HPDE6-E6E7 (cell line): ENCODE results near the gene MPHOSPH6.
"Not testable (repeated sequence)": the region's sequence is repeated elsewhere in the genome, so short reads cannot be mapped to it uniquely, and the experiment has no call there.

Source experiments
- DNase-seq: peaks from one replicate; pipeline ENCODE4 v3.0.0; 2011; ENCODE audit warnings: missing footprints; ENCODE audit errors: extremely low spot score

Gene MPHOSPH6

DNA sequence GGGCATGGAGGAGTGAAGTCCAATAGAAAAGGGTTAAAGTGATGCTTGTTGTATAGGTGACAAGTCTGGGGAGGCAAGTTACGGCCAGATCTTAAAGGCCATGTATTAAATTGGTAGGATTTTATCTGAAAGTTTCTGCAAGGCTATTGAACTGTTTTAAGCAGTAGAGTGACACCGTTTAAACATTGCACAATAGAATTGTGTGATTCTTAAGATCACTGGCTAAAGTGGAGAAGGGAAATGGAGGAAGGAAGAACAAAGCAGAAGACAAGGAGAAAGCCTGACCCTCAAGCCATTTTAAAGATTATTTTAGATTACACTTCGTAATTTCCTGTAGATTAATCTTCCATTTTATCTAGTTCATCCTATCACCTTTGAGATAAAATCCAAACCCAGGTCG is 5.6 kb upstream of the MPHOSPH6 start:
- DNase-seq, result no peak

DNA sequence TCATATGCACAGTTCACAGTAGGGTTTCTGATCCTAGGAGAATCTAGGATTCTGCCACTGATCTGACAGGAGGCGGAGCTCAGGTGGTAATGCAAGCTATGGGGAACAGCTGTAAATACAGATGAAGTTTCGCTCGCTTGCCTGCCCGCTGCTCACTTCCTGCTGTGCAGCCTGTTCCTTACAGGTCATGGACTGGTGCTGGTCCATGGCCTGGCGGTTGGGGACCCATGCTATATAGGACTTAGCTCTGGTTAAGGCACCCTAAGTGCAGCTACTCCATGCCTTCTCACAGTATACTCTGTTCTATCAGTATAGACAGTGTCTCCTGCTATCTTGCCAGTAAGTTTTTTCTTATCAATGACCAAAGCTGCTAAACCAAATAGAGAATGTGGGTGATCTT is 2.4 kb downstream of the MPHOSPH6 start:
- no peak for DNase-seq

DNA sequence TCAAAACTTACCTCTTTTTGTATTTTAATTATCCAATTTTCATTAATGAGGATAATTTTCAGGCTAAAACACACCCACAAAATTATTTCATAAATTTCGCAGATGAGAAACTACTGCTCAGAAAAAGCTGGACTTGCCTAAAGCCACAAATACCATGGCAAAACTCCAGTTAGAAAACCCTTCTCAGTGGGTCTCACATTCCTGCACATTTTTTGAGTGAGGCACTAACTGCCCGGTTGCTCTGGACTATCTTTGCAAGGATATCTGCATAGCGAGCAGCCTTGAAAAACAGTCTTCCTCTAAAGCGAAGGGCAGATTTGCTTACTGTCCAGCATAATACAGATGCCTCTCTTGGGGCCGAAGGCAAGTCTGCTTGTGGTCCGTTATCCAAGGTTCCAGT is 9.8 kb downstream of the MPHOSPH6 start:
- DNase-seq, result no peak

DNA sequence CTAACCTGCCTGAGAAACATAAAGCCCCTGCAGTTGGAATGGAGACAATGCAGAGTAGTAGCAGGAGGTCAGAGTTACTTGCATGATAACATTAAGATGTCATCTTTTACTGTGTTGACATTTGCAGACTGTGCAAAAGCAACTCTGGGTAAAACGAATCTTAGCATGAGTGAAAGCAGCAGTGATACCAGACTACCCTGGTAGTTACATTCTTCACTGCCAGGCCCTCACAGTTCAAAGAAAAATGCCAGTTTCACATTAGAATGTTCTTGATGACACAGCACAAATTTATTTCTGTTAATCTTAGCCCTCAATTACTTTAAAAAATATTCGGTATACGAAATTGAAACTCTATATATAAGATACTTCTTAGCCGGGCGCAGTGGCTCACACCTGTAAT is 12.2 kb downstream of the MPHOSPH6 start:
- DNase-seq, result no peak

DNA sequence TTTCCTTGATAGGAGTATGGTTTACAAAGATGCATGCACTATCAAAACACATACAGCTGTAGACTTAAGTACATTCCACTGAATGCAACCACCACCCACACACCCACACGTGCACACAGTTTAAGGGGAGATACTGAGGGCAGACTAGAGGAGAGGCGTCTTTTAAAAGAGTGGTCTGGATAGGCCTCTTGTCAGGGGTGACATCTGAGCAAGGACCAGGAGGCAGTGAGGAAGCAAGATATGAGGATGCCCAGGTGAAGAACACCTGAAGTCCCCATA is 12.6 kb downstream of the MPHOSPH6 start:
- no peak for DNase-seq

DNA sequence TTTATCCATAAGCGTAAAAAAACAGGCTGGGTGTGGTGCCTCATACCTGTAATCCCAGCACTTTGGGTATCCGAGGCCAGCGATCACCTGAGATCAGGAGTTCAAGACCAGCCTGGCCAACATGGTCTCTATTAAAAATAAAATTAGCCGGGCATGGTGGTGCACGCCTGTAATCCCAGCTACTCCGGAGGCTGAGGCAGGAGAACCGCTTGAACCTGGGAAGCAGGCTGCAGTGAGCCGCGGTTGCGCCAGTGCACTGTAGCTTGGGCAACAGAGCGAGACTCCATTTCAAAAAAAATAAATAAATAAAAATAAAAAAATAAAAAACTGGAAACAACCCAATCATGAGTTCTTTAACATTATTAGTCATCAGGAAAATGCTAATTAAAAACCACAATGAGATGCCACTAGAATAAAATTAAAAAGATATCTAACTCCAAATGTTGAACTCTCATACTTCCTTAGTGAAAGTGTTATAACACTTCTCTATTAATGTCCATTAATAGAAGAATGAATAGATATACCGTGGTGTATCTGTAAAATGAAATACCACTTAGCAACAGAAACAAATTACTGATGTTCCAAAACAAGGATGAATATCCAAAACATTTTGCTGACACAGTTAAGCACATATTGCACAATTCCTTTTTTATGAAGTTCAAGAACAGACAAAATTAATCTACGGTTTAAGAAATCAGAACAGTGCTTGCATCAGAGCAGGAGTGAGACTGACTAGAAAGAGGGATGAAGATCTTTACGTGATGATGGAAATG is 13.1 kb downstream of the MPHOSPH6 start:
- no peak for DNase-seq

DNA sequence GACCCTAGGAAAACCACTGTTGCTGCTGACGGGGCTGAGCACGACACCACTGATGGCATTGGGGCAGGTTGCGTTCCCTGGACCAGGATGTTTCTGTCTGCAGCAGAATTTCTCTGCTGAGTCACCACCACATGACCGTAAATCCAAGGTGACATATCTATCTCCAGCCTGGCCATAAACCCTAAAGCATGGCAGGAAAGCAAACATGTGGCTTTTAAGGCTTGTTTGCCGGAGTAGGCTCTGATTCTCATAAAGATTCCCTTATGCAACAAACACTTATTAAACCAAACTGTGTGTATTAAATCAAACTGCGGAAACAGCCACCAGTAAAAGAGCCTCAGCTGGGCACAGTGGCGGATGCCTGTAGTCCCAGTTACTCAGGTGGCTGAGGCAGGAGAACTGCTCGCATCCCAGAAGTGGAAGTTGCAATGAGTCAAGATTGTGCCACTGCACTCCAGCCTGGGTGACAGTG is 17.3 kb downstream of the MPHOSPH6 start:
- DNase-seq, result no peak

DNA sequence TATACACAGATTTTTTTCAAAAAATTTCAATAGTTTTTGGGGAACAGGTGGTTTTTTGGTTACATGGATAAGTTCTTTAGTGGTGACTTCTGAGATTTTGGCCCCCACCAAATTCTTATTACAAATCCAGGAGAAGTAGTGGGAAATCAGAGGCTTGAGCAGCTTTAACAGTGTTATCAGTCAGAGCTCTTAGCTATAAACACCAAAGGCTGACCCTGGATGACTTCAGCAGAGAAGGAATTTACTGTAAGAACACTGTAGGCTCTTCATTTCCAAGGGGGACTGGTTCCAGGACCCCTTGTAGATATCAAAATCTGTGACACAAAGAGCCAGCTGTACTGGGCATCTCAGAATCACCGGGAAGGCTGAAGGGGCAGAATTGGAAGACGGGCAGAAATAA is 17.8 kb downstream of the MPHOSPH6 start:
- no peak for DNase-seq

DNA sequence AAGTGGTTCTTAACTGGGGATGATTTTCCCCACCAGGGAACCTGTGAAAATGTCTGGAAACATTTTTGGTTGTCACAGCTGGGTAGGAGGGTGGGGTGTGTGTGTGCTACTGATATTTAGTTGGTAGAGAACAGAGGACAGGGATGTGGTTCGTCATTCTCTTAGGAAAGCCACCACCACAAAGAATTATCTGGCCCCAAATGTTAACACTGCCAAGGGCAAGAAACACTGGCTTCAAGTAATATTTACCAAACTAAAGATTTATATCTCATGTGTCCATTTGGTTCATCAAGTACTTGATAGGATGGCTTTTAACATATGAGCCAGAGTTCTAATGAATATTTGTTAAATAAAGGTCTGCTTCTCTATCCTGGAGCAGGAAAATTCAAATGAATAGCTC is 19.5 kb downstream of the MPHOSPH6 start:
- DNase-seq, result no peak

DNA sequence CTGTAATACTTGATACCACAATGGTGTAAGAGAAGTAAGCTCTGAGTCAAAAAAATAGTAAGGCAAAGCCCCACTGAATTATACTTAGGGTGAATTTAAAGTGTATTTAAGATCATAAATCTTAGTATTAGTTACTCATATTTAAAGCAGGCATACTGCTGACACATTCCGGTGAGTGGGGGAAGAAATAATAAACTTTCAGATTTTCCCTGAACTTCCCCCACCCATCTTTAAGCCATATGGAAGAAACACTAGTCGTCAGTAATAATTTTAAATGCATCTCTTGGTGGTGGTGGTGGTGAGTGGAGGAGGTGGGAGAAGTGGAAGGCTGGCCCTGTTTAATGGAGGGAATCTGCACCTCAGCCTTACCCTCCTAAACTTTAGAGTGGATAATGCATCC is 20.5 kb downstream of the MPHOSPH6 start:
- DNase-seq, result no peak

DNA sequence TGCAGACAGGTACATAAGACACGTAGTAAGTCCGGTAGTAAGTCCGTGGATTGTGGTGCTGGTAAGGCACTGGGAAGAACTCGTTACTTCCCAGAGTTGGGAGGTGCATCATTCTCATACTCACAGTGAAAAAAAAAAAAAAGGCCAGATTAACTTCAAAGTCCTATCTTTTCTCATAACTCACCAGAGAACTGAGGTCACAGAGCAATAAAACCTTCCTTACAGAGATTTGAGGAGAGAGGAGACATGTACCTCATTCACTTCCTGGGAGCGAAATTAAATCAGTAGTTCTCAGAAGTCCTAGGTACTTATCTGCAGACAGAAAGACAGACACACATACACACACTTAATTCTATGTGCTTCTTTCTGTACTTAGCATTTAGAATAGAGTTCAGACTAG is 22.5 kb downstream of the MPHOSPH6 start:
- DNase-seq, result no peak

DNA sequence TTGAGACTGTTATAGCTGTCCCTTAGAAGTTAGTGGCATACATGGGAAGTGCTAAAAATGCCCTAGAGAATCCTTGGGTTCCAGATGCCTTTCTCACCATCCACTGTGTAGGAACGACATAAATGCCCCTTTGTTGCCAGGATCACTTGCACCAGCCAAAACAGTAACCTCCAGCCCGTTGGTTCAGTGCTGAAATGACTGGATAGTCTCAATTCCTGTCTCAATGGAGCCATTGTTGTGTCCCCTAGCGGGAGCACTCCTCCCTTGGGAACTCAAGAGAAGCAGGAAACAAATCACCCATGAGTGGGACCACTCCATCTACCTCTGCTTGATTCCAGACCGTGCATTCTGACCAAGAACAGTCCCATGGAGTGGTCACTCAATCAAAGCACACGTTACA is 23.1 kb downstream of the MPHOSPH6 start:
- DNase-seq, result no peak

DNA sequence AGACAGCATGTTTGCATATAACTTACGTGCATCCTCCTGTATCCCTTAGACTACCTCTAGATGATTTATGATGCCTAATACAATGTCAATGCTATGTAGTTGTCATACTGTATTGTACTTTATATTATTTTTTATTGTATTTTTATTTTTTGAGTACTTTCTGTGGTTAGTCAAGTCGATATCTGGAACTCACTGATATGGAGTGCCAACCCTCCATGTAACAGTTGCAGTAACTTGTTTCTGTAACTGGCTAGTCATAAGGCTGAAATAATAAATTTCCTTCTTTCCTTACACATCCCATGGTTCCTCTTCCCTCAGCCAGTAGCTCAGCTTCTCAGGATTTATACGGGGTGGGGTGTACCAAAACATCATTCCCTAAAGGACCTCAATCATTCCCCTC is 23.5 kb downstream of the MPHOSPH6 start:
- DNase-seq, result no peak

DNA sequence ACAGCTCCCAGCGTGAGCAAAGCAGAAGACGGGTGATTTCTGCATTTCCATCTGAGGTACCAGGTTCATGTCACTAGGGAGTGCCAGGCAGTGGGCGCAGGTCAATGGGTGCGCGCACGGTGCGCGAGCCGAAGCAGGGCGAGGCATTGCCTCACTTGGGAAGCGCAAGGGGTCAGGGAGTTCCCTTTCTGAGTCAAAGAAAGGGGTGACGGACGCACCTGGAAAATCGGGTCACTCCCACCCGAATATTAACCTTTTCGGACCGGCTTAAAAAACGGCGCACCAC is 30.8 kb downstream of the MPHOSPH6 start:
- not testable (repeated sequence) for DNase-seq

DNA sequence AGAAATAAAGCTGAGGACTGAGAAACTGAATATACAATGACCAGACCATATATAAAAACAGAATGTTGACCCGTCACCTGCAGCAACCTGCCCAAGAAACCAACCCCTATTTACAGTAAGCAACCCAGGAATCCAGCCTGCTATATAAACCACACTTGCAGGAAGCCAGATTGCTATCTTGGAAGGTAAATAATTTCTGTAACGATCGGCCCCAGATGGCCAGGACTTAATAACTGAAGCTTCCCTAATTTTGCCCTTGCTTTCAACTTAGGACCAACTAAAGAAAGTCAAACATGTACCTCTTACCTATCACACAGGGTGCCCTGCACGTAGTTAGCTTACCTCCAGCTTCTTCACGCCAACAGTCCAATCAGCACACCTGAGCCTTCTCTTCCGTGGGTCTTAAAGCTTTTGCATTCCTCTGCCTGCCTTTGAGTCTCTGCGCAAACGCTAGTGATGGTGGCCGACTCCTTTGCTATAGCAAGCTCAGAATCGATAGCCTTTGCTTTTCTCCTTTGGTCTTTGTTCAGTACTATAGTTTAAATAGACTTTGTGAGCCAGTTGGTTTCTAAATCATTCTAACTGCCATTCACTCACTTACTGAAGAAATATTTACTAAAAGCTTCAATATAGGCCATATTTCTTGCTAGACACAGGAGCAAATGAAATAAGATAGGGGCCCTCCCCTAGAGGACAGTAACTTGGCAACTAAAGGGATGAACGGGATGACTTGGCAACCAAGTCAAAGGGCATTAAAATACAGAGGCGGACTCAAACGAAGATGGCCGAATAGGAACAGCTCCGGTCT is 31.3 kb downstream of the MPHOSPH6 start:
- no peak for DNase-seq

DNA sequence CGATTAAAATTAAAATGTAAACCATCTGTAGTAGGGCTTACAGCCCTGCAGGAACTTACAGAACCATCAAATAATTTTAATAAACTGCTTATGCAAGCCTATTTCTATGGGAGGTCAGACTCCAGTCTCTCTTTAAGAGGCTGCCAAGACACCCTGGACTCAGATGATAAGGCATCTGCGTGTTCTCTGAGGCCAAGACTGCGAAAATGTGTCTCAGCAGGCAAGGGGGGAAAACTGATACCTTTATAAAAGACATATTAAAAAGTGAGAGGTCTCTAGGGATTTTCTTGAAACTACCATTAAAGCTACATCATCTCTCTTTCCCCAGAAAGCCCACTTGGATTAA is 32.2 kb downstream of the MPHOSPH6 start:
- no peak for DNase-seq

DNA sequence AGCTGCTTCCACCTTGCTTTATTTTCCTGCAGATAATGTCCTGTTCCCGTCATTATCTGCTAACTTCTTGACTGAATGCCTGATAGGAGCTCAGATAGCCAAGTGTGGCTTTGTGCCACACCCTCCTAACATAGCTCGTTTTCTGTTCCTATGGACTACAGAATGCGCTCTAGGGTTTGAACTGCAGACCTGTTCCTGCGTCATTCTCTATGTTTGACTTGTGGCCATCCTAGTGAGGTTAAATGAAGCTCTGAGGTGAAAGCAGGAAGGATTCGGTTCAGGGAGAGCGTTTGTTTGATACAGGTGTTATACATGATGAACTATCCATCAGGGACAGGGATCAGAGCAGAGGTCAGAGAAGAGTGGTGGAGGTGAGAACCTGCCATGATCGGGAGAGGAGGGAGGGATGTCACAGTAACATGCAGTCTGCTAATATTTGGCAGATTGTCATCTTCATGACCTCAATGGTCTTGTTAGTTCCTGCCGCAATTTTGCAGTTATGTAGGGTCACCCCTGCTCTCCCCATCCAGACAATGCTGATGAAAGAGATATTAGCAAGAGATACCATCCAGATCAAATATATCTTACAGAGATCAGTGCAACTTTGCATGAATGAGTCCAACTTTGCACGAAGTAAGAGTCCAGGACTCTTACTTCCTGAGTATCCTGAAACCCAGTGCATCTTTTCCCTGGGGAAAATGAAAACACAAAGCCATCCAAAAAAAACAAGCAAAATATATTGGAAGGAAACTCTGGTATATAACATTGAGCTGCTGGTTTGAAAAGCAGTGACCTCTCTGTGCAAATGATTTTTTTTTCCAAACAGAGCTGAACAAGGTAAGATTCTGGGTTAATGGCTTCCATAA is 32.8 kb downstream of the MPHOSPH6 start:
- no peak for DNase-seq

DNA sequence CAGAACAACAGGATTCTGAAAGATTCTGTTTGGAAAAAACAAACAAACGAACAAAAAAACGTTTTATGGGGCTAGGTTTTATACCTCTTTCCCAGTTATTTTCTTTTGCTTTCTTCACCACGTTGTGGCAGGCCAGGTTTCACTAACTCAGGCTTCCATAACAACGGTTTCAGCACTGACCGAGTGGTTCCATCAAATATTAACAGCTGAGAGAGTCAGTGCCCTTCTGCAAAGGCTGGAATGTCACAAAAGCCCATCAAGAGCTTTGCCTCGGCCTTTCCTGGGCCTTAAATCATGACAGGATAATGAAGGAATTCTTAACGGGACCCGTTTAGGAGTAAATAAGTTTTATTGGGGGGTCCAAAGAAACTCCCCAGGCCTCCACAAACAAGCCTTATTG is 34.2 kb downstream of the MPHOSPH6 start:
- DNase-seq, result no peak

DNA sequence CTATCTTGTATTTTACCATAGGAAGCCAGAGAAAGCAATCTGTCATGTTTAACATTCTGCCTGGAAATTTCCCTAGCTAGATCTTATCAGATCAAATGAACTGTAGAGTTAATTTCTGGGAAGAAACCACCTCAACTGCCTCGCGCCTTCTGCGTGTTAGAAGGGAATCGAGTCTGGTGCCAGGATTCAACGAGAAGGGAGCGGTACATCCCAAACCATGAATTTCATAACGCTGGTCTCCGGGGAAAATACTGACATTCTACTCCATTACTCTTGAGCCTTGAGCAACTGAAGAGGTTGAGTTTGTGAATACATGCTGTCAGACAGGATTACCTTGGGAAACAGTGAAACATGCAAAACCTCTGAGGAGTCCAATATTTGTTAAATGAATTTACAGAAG is 35.2 kb downstream of the MPHOSPH6 start:
- no peak for DNase-seq

DNA sequence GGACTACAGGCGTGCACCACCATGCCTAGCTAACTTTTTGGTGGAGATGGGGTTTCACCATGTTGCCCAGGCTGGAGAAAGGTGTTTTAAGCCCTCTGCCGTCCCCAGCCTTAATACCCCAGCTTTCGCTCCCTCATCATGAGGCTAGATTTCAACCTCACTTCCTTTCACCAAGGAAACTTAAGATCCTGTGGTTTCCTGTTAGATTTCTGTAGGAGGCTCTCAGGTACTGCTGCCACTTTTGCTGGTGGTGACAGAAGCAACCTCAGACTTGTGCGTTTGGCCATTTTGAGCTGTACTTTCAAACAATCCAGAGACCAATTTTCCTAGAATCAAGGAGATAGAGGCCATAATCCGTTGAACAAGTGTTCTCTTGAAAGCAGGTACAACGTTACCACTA is 36.2 kb downstream of the MPHOSPH6 start:
- DNase-seq, result no peak

DNA sequence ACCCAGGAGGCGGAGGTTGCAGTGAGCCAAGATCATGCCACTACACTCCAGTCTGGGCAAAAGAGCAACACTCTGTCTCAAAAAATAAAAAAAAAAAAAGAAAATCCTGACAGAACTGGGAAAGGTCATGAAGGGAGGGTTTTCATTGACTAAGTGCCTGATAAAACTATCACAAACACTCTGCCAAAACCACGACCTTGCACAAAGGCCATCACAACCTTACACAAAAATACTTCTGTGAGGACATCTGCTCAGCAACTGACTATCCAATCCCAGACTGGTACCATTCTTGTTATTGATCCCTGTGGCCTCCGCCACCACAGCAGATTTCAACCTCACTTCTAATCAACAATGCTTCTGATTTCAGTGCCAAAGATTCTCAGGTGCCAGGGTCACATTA is 40.1 kb downstream of the MPHOSPH6 start:
- DNase-seq, result no peak

DNA sequence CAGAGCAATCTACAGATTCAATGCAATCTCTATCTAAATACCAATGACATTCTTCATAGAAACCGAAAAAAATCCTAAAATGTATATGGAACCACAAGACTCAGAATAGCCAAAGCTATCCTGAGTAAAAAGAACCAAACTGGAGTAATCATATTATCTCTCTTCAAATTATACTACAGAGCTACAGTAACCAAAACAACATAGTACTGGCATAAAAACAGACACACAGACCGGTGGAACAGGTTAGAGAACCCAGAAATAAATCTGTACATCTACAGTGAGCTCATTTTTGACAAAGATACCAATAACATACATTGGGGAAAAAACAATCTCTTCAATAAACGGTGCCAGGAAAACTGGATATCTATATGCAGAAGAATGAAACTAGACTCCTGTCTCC is 45.4 kb downstream of the MPHOSPH6 start:
- no peak for DNase-seq

DNA sequence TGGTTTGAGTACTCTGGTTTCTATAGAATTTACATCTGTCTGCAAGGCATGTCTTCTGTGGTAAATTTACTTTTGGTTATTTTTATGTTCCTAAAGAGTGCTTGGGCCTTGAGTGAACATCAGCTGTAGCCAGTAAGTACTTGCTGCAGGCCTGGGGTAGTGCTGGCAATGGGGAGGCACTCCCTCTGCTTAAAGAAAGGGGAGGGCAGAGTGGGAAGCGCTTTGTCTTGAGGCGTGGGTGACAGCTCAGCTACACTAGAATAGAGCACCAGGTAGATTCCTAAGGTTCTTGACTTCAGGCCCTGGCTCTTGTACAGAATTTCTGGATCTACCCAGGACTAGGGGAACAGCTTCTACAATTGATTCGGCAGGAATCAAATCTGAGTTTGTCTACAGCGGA is 50.6 kb downstream of the MPHOSPH6 start:
- no peak for DNase-seq
